Measurements from ENCODE around the gene ADAMTSL4. TPM values are rescaled to one million over a fixed set of nuclear protein-coding genes. Genes with fewer than 3 reads are reported as not detected.
A peak's percentile ranks its signal among the peaks of the same experiment; 100 is the strongest.
"Not testable (repeated sequence)": the region's sequence is repeated elsewhere in the genome, so short reads cannot be mapped to it uniquely, and the experiment has no call there.

The ADAMTSL4 gene
- total and polyA plus RNA-seq, 2 donors: 0.80 to 17.9 TPM

GRCh38 chr1:150577557-150578271, 28.5 kb downstream of the ADAMTSL4 start:
- Histone ChIP-seq H3K27ac (ENCODE audit: low read depth in 1 of 2, low read length in 1 of 2) (peak overlapping the region; percentile 97 to 99), H3K9me3 (ENCODE audit: control insufficient read depth in 2 of 2, insufficient read depth in 1 of 2, low read length in 1 of 2) (no peaks in the 10 kb centered on the region), H3K4me1 (ENCODE audit: control insufficient read depth in 2 of 2, insufficient read depth in 2 of 2, low read length in 2 of 2) (peaks cover 12 to 31% of the 10 kb centered on the region in 2 donors), H3K27me3 (ENCODE audit: control insufficient read depth in 2 of 2, insufficient read depth in 1 of 2, low read length in 1 of 2) (no peaks in the 10 kb centered on the region), H3K36me3 (ENCODE audit: control insufficient read depth in 2 of 2, insufficient read depth in 2 of 2, low read length in 1 of 2) (peaks cover 20 to 45% of the 10 kb centered on the region in 2 donors), H3K4me3 (ENCODE audit: low read length in 2 of 2) (peak overlapping the region; percentile 99 to 100)
- peak in 2 of 9 donors; percentile 35 to 71 for DNase-seq (ENCODE audit: low read depth in 6 of 9, low spot score in 9 of 9)
- 12% methylated on average over 11 of the region's 11 CpGs for WGBS

- peak overlapping the region; percentile 97 to 99 for H3K27ac ChIP-seq (ENCODE audit: low read depth in 1 of 2, low read length in 1 of 2)
- peaks cover 15 to 37% of the 10 kb centered on the region in 2 donors for H3K36me3 ChIP-seq (ENCODE audit: control insufficient read depth in 2 of 2, insufficient read depth in 2 of 2, low read length in 1 of 2)
- no peaks in the 10 kb centered on the region for H3K9me3 ChIP-seq (ENCODE audit: control insufficient read depth in 2 of 2, insufficient read depth in 1 of 2, low read length in 1 of 2)
- DNase-seq (ENCODE audit: low read depth in 6 of 9, low spot score in 9 of 9): peak in 5 of 9 donors; percentile 45 to 76 (median 53)
- no peaks in the 10 kb centered on the region for H3K27me3 ChIP-seq (ENCODE audit: control insufficient read depth in 2 of 2, insufficient read depth in 1 of 2, low read length in 1 of 2)
- peaks cover 12 to 26% of the 10 kb centered on the region in 2 donors for H3K4me1 ChIP-seq (ENCODE audit: control insufficient read depth in 2 of 2, insufficient read depth in 2 of 2, low read length in 2 of 2)
- WGBS: under 1% methylated on average over 50 of the region's 50 CpGs
- peak overlapping the region; percentile 99 to 100 for H3K4me3 ChIP-seq (ENCODE audit: low read length in 2 of 2)
These were observed 29.3 kb downstream of the ADAMTSL4 start for GRCh38 chr1:150578272-150579109.

GRCh38 chr1:150579110-150579944, 30.1 kb downstream of the ADAMTSL4 start, which contains the start of gene MCL1:
TSS of gene MCL1 (minus strand) at chr1:150579610. CDS start at chr1:150579530, 80 bp downstream.
- Histone ChIP-seq H3K9me3 (ENCODE audit: control insufficient read depth in 2 of 2, insufficient read depth in 1 of 2, low read length in 1 of 2) (no peaks in the 10 kb centered on the region), H3K27ac (ENCODE audit: low read depth in 1 of 2, low read length in 1 of 2) (peak within 1 kb of the TSS; percentile 97 to 99), H3K36me3 (ENCODE audit: control insufficient read depth in 2 of 2, insufficient read depth in 2 of 2, low read length in 1 of 2) (peaks cover 9 to 29% of the 10 kb centered on the region in 2 donors), H3K4me3 (ENCODE audit: low read length in 2 of 2) (peak within 1 kb of the TSS; percentile 99 to 100), H3K4me1 (ENCODE audit: control insufficient read depth in 2 of 2, insufficient read depth in 2 of 2, low read length in 2 of 2) (peaks cover 12 to 25% of the 10 kb centered on the region in 2 donors), H3K27me3 (ENCODE audit: control insufficient read depth in 2 of 2, insufficient read depth in 1 of 2, low read length in 1 of 2) (no peaks in the 10 kb centered on the region)
- peak in 8 of 9 donors; percentile 64 to 93 (median 79) for DNase-seq (ENCODE audit: low read depth in 6 of 9, low spot score in 9 of 9)
- WGBS: under 1% methylated on average over 94 of the region's 94 CpGs

- peaks cover 4 to 22% of the 10 kb centered on the region in 2 donors for H3K36me3 ChIP-seq (ENCODE audit: control insufficient read depth in 2 of 2, insufficient read depth in 2 of 2, low read length in 1 of 2)
- DNase-seq (ENCODE audit: low read depth in 6 of 9, low spot score in 9 of 9): no peak
- H3K27me3 ChIP-seq (ENCODE audit: control insufficient read depth in 2 of 2, insufficient read depth in 1 of 2, low read length in 1 of 2): no peaks in the 10 kb centered on the region
- H3K27ac ChIP-seq (ENCODE audit: low read depth in 1 of 2, low read length in 1 of 2): peak overlapping the region; percentile 97
- H3K4me3 ChIP-seq (ENCODE audit: low read length in 2 of 2): peak overlapping the region; percentile 99 to 100
- 79% methylated on average over 15 of the region's 15 CpGs for WGBS
- no peaks in the 10 kb centered on the region for H3K9me3 ChIP-seq (ENCODE audit: control insufficient read depth in 2 of 2, insufficient read depth in 1 of 2, low read length in 1 of 2)
- peaks cover 9 to 19% of the 10 kb centered on the region in 2 donors for H3K4me1 ChIP-seq (ENCODE audit: control insufficient read depth in 2 of 2, insufficient read depth in 2 of 2, low read length in 2 of 2)
These were observed 30.9 kb downstream of the ADAMTSL4 start for GRCh38 chr1:150579945-150580642.

- H3K4me3 ChIP-seq (ENCODE audit: low read length in 2 of 2); H3K27me3 ChIP-seq (ENCODE audit: control insufficient read depth in 2 of 2, insufficient read depth in 1 of 2, low read length in 1 of 2); H3K27ac ChIP-seq (ENCODE audit: low read depth in 1 of 2, low read length in 1 of 2); H3K9me3 ChIP-seq (ENCODE audit: control insufficient read depth in 2 of 2, insufficient read depth in 1 of 2, low read length in 1 of 2); DNase-seq (ENCODE audit: low read depth in 6 of 9, low spot score in 9 of 9): not testable (repeated sequence)
- H3K36me3 ChIP-seq (ENCODE audit: control insufficient read depth in 2 of 2, insufficient read depth in 2 of 2, low read length in 1 of 2): peaks cover 0 to 13% of the 10 kb centered on the region in 2 donors
- H3K4me1 ChIP-seq (ENCODE audit: control insufficient read depth in 2 of 2, insufficient read depth in 2 of 2, low read length in 2 of 2): peaks cover 0 to 15% of the 10 kb centered on the region in 2 donors
- WGBS: 98% methylated on average over 3 of the region's 3 CpGs
These were observed 31.8 kb downstream of the ADAMTSL4 start for GRCh38 chr1:150580966-150581365.

- H3K9me3 ChIP-seq (ENCODE audit: control insufficient read depth in 2 of 2, insufficient read depth in 1 of 2, low read length in 1 of 2); H3K27me3 ChIP-seq (ENCODE audit: control insufficient read depth in 2 of 2, insufficient read depth in 1 of 2, low read length in 1 of 2); H3K4me3 ChIP-seq (ENCODE audit: low read length in 2 of 2); H3K36me3 ChIP-seq (ENCODE audit: control insufficient read depth in 2 of 2, insufficient read depth in 2 of 2, low read length in 1 of 2); DNase-seq (ENCODE audit: low read depth in 6 of 9, low spot score in 9 of 9); H3K27ac ChIP-seq (ENCODE audit: low read depth in 1 of 2, low read length in 1 of 2): not testable (repeated sequence)
- peaks cover 0 to 15% of the 10 kb centered on the region in 2 donors for H3K4me1 ChIP-seq (ENCODE audit: control insufficient read depth in 2 of 2, insufficient read depth in 2 of 2, low read length in 2 of 2)
- WGBS: 97% methylated on average over 7 of the region's 7 CpGs
These were observed 32.2 kb downstream of the ADAMTSL4 start for GRCh38 chr1:150581437-150581836.

- not testable (repeated sequence) for H3K27ac ChIP-seq (ENCODE audit: low read depth in 1 of 2, low read length in 1 of 2); DNase-seq (ENCODE audit: low read depth in 6 of 9, low spot score in 9 of 9); H3K36me3 ChIP-seq (ENCODE audit: control insufficient read depth in 2 of 2, insufficient read depth in 2 of 2, low read length in 1 of 2); H3K9me3 ChIP-seq (ENCODE audit: control insufficient read depth in 2 of 2, insufficient read depth in 1 of 2, low read length in 1 of 2); H3K4me3 ChIP-seq (ENCODE audit: low read length in 2 of 2); H3K27me3 ChIP-seq (ENCODE audit: control insufficient read depth in 2 of 2, insufficient read depth in 1 of 2, low read length in 1 of 2)
- WGBS: 98% methylated on average over 14 of the region's 14 CpGs
- H3K4me1 ChIP-seq (ENCODE audit: control insufficient read depth in 2 of 2, insufficient read depth in 2 of 2, low read length in 2 of 2): peaks cover 0 to 13% of the 10 kb centered on the region in 2 donors
These were observed 32.8 kb downstream of the ADAMTSL4 start for GRCh38 chr1:150581962-150582361.

- DNase-seq (ENCODE audit: low read depth in 6 of 9, low spot score in 9 of 9): no peak
- peaks cover 0 to under 1% of the 10 kb centered on the region in 2 donors for H3K36me3 ChIP-seq (ENCODE audit: control insufficient read depth in 2 of 2, insufficient read depth in 2 of 2, low read length in 1 of 2)
- no peak overlapping the region for H3K4me3 ChIP-seq (ENCODE audit: low read length in 2 of 2)
- no peak overlapping the region for H3K27ac ChIP-seq (ENCODE audit: low read depth in 1 of 2, low read length in 1 of 2)
- peaks cover 0 to 9% of the 10 kb centered on the region in 2 donors for H3K4me1 ChIP-seq (ENCODE audit: control insufficient read depth in 2 of 2, insufficient read depth in 2 of 2, low read length in 2 of 2)
- H3K9me3 ChIP-seq (ENCODE audit: control insufficient read depth in 2 of 2, insufficient read depth in 1 of 2, low read length in 1 of 2): no peaks in the 10 kb centered on the region
- WGBS: 71% methylated on average over 2 of the region's 2 CpGs
- H3K27me3 ChIP-seq (ENCODE audit: control insufficient read depth in 2 of 2, insufficient read depth in 1 of 2, low read length in 1 of 2): no peaks in the 10 kb centered on the region
These were observed 33.2 kb downstream of the ADAMTSL4 start for GRCh38 chr1:150582371-150582770.

Measured in thymus (tissue), 11 donors.